ENCODE results near the gene PFDN6. TPM values are rescaled to one million over a fixed set of nuclear protein-coding genes. Genes with fewer than 3 reads are reported as not detected.
A peak's percentile ranks its signal among the peaks of the same experiment; 100 is the strongest.

The PFDN6 gene
- polyA plus RNA-seq, 3 donors = 26.0 to 36.2 (median 28.4) TPM

DNA sequence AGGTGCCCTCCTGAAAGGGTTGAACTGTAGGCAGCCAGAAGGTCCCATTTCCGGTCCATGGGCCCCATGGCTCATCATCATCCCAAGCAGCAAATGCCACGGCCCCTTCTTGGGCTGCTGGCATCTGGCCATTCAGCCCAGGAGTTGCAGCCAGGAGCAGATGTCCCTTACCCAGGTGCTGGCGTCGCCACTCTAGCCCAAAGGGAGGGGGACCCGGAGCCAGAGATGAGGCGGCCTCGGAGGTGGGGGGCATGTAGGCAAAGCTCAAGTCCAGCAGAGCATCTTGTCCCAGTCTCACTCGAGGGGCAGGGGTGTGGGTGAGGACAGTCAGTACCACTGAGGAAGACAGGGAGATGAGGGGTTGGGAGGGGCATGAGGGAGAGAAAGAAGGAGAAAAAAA is 15.7 kb downstream of the PFDN6 start:
- H3K27ac Mint-ChIP-seq = peak overlapping the region in 3 of 7 donors; percentile 0 to 50 (median 21)
- Histone ChIP-seq H3K9me3 (replicated peaks in 1 of 2; ENCODE audit: control insufficient read depth in 1 of 2, insufficient read depth in 1 of 2, low read length in 2 of 2) (no peaks in the 10 kb centered on the region), H3K4me2 (replicated peaks; ENCODE audit: extremely low read depth, low read length, poor library complexity, severe bottlenecking) (no peak overlapping the region), H3K4me1 (ENCODE audit: control insufficient read depth in 1 of 2, insufficient read depth in 2 of 2, low read length in 2 of 2) (peaks cover 16 to 24% of the 10 kb centered on the region in 2 donors), H3K36me3 (replicated peaks in 1 of 2; ENCODE audit: control insufficient read depth in 1 of 2, insufficient read depth in 2 of 2, low read length in 2 of 2) (peaks cover 38 to 80% of the 10 kb centered on the region in 2 donors), H2AFZ (ENCODE audit: insufficient read depth, low read depth, low read length, poor library complexity, severe bottlenecking) (no peak overlapping the region), H3K27ac (ENCODE audit: low read depth in 1 of 2, low read length in 2 of 2) (no peak overlapping the region), H3K9ac (ENCODE audit: insufficient read depth, low read length, poor library complexity, severe bottlenecking) (no peak overlapping the region), H3K79me2 (ENCODE audit: insufficient read depth, low read length) (peaks cover 100% of the 10 kb centered on the region), H3K4me3 (replicated peaks in 1 of 3; ENCODE audit: low read depth in 2 of 3, low read length in 3 of 3) (no peak overlapping the region), H4K20me1 (ENCODE audit: insufficient read depth, low read length) (peaks cover 99% of the 10 kb centered on the region), H3K27me3 (ENCODE audit: control insufficient read depth in 2 of 2, insufficient read depth in 2 of 2, low read length in 2 of 2) (no peaks in the 10 kb centered on the region)
- no peak overlapping the region for H3K4me3 Mint-ChIP-seq
- intact Hi-C loops (cut with micrococcal nuclease) = no loop called here
- peaks cover 49 to 80% of the 10 kb centered on the region in 2 donors for H3K36me3 Mint-ChIP-seq
- H3K9me3 Mint-ChIP-seq = peaks cover 0 to 1% (median 0%) of the 10 kb centered on the region in 7 donors
- H3K4me1 Mint-ChIP-seq = peaks cover 41% of the 10 kb centered on the region
- DNase-seq = no peak
- no peaks in the 10 kb centered on the region for H3K27me3 Mint-ChIP-seq (ENCODE audit: low read depth in 3 of 3)
- TF ChIP-seq, protein P1, sequence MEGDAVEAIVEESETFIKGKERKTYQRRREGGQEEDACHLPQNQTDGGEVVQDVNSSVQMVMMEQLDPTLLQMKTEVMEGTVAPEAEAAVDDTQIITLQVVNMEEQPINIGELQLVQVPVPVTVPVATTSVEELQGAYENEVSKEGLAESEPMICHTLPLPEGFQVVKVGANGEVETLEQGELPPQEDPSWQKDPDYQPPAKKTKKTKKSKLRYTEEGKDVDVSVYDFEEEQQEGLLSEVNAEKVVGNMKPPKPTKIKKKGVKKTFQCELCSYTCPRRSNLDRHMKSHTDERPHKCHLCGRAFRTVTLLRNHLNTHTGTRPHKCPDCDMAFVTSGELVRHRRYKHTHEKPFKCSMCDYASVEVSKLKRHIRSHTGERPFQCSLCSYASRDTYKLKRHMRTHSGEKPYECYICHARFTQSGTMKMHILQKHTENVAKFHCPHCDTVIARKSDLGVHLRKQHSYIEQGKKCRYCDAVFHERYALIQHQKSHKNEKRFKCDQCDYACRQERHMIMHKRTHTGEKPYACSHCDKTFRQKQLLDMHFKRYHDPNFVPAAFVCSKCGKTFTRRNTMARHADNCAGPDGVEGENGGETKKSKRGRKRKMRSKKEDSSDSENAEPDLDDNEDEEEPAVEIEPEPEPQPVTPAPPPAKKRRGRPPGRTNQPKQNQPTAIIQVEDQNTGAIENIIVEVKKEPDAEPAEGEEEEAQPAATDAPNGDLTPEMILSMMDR (IDR thresholded peaks at IDR 0.05) = no peak
- WGBS (ENCODE audit: insufficient coverage) = 96% methylated on average over 8 of the region's 8 CpGs

- Histone ChIP-seq H4K20me1 (ENCODE audit: insufficient read depth, low read length) (peaks cover 99% of the 10 kb centered on the region), H3K36me3 (replicated peaks in 1 of 2; ENCODE audit: control insufficient read depth in 1 of 2, insufficient read depth in 2 of 2, low read length in 2 of 2) (peaks cover 40 to 87% of the 10 kb centered on the region in 2 donors), H3K4me3 (replicated peaks in 1 of 3; ENCODE audit: low read depth in 2 of 3, low read length in 3 of 3) (no peak overlapping the region), H2AFZ (ENCODE audit: insufficient read depth, low read depth, low read length, poor library complexity, severe bottlenecking) (no peak overlapping the region), H3K9me3 (replicated peaks in 1 of 2; ENCODE audit: control insufficient read depth in 1 of 2, insufficient read depth in 1 of 2, low read length in 2 of 2) (no peaks in the 10 kb centered on the region), H3K79me2 (ENCODE audit: insufficient read depth, low read length) (peaks cover 100% of the 10 kb centered on the region), H3K9ac (ENCODE audit: insufficient read depth, low read length, poor library complexity, severe bottlenecking) (no peak overlapping the region), H3K4me2 (replicated peaks; ENCODE audit: extremely low read depth, low read length, poor library complexity, severe bottlenecking) (no peak overlapping the region), H3K4me1 (ENCODE audit: control insufficient read depth in 1 of 2, insufficient read depth in 2 of 2, low read length in 2 of 2) (peaks cover 3 to 11% of the 10 kb centered on the region in 2 donors), H3K27me3 (ENCODE audit: control insufficient read depth in 2 of 2, insufficient read depth in 2 of 2, low read length in 2 of 2) (no peaks in the 10 kb centered on the region), H3K27ac (ENCODE audit: low read depth in 1 of 2, low read length in 2 of 2) (peak overlapping the region in 1 of 2 donors; percentile 6)
- Mint-ChIP-seq H3K9me3 (peaks cover 0 to 1% (median 0%) of the 10 kb centered on the region in 7 donors), H3K4me3 (no peak overlapping the region), H3K36me3 (peaks cover 53 to 84% of the 10 kb centered on the region in 2 donors), H3K27ac (peak overlapping the region in 2 of 7 donors; percentile 42 to 62), H3K27me3 (ENCODE audit: low read depth in 3 of 3) (no peaks in the 10 kb centered on the region), H3K4me1 (peaks cover 32% of the 10 kb centered on the region)
- 97% methylated on average over 4 of the region's 4 CpGs for WGBS (ENCODE audit: insufficient coverage)
- no peak for DNase-seq
- intact Hi-C loops (cut with micrococcal nuclease) = no loop called here
- TF ChIP-seq, protein P1 (IDR thresholded peaks at IDR 0.05) = no peak
Observed at GRCh38 chr6:33306356-33306755, 17.0 kb downstream of the PFDN6 start.
